HPDE6-E6E7 (cell line): Measurements from ENCODE around the gene SLAMF7.

Experiments used
- DNase-seq: peaks from one replicate; pipeline ENCODE4 v3.0.0; 2011; ENCODE audit warnings: missing footprints; ENCODE audit errors: extremely low spot score

SLAMF7 gene

DNA sequence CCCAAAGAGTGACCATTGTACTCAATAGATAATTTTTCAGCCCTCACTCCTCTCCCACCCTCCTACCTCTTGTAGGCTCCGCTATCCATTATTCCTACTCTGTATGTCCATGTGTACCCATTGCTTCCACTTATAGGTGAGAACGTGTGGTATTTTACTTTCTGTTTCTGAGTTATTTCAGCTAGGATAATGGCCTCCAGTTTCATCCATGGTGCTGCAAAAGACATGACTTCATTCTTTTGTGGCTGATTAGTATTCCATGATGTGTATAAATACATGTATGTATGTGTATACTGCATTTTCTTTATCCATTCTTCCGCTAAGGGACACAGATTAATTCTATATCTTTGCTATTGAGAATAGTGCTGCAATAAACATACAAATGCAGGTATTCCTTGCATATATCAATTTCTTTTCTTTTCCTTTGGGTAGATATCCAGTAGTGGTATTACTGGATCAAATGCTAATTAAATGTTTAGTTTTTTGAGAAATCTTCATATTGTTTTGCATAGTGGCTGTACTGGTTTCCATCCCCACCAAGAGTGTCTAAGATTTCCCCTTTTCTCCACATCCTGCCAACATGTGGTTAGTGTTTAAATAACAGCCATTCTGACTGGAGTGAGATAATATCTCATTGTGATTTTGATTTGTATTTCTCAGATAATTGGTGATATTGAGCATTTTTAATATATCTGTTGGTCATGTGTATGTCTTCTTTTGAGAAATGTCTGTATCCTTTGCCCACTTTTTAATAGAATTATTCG, 61.8 kb downstream of the SLAMF7 start:
- DNase-seq, result no peak

DNA sequence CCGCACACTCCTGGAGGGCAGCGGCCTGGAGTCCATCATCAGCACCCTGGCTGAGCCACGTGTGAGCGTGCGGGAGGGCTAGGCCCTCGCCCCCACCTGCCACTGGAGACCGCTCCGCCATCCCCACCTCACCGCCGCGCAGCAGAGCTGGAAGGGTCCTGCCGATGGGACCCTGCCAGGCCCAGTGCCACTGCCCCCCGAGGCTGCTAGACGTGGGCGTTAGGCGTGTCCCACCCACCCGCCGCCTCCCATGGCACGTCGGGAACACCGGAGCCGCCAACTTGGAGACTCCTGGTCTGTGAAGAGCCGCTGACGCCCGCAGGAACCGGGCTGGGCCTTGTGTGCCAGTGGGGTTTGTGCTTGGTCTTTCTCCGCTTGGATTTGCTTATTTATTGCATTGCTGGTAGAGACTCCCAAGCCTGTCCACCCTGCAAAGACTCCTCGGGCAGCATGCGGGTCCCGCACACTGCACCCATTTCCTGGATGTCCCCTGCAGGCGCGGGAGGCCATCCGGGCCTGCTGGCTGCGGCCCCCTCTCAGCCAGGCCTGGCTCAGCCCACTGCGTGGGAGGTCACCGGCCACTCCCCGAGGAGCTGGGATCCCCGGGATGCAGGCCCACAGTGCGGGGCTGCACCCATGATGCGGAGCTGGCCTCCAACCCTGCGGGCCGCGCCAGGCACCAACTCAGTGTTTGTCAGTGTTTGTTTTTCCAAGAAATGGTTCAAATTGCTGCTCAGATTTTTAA, 63.0 kb downstream of the SLAMF7 start:
- no peak for DNase-seq
